ENCODE data around the gene CIBAR2.

CIBAR2 gene

DNA sequence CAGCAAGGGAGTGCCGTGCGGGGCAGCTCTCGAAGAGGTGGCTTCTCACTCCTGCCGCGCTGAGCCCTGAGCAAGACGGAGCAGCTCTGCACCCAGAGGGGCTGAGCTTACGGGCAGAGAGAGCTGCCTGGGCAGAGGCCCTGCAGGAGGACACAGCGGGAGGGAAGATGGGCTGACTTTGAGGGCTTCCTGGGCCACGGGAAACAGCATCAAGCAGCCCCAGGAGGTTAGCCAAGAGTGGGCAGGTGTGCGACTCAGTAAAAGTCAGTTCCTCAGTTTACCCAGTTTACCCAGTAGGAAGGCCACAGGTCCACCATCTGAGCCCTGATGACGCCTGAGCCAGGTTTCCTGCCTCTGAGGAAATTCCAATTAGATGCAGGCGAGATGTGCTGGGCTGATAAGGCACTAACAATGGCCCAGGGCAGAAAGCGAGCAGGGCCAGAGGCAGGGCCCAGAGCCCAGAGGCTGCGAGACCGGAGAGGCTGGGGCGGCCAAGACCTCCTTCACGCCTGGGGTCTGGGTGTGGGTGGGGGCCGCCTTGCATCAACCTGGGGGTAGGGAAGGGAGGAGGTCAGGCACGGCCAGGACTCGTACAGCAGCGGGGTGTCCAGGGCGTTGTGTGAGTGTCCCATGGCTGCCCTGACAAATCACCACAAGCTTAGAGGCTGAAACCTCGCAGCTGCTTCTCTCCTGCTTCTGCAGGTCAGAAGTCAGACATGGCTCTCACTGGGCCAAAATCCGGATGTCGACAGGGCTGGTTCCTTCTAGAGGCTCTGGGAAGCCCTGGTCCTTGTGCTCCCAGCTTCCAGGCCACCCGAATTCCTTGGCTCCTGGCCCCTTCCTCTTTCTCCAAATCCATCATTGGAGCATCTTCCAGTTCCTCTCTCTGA, 32.0 kb upstream of the CIBAR2 start:
- DNase-seq (ENCODE audit: insufficient read length, low spot score) (no peak), FAIRE-seq (no peak)
- TF ChIP-seq, protein P1, sequence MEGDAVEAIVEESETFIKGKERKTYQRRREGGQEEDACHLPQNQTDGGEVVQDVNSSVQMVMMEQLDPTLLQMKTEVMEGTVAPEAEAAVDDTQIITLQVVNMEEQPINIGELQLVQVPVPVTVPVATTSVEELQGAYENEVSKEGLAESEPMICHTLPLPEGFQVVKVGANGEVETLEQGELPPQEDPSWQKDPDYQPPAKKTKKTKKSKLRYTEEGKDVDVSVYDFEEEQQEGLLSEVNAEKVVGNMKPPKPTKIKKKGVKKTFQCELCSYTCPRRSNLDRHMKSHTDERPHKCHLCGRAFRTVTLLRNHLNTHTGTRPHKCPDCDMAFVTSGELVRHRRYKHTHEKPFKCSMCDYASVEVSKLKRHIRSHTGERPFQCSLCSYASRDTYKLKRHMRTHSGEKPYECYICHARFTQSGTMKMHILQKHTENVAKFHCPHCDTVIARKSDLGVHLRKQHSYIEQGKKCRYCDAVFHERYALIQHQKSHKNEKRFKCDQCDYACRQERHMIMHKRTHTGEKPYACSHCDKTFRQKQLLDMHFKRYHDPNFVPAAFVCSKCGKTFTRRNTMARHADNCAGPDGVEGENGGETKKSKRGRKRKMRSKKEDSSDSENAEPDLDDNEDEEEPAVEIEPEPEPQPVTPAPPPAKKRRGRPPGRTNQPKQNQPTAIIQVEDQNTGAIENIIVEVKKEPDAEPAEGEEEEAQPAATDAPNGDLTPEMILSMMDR (IDR thresholded peaks at IDR 0.05; ENCODE audit: insufficient read depth, missing control alignments), result no peak

DNA sequence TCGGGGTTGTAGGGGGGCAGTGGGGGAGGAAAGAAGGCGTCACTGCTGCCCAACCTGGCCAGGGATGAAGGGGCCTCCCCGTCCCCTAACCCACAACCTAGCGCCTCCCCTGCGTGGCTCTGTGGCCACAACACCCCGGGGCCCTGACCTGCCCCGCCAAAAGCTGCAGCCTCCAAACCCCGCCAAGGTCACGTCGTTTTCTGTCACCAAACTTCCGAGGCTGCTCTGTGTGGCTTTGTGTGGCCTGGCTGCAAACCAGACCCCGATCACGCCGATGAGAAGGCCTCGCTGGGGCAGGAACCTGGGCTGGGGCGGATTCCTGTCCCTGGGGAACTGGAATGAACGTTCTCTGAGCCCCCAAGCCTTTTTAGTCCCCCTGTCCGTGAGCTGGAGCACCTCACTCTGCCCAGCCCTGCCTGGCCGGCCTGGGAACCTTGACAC, 30.5 kb upstream of the CIBAR2 start:
- TF ChIP-seq, protein P1 (IDR thresholded peaks at IDR 0.05; ENCODE audit: insufficient read depth, missing control alignments), result no peak
- FAIRE-seq (no peak), DNase-seq (ENCODE audit: insufficient read length, low spot score) (no peak)

DNA sequence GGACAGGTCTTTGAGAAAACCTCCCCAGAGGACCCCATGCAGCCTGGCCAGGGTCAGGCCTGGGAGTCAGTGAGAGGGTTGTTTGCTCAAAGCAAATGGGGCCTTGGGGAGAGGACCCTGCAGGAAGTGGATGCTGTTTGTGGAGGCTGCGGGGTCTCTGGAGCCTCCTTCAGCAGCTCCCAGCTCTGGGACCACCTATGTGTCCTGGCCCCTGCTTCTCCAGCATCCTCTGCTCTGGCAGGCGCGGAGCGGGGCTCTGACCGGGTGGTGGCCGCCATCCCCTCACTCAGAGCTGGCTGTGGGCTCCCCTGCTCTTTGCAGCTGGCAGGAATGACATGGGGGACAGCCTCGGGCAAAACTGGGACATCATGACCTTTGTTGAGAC, 29.8 kb upstream of the CIBAR2 start:
- TF ChIP-seq, protein P1 (IDR thresholded peaks at IDR 0.05; ENCODE audit: insufficient read depth, missing control alignments), result no peak
- no peak for FAIRE-seq
- no peak for DNase-seq (ENCODE audit: insufficient read length, low spot score)

GRCh38 chr16:85141491-85142128, 29.3 kb upstream of the CIBAR2 start:
- DNase-seq (ENCODE audit: insufficient read length, low spot score), result no peak
- TF ChIP-seq, protein P1 (IDR thresholded peaks at IDR 0.05; ENCODE audit: insufficient read depth, missing control alignments), result no peak
- FAIRE-seq, result no peak

- TF ChIP-seq, protein P1 (IDR thresholded peaks at IDR 0.05; ENCODE audit: insufficient read depth, missing control alignments), result no peak
- FAIRE-seq (no peak), DNase-seq (ENCODE audit: insufficient read length, low spot score) (no peak)
Observed at GRCh38 chr16:85140455-85141012, 28.3 kb upstream of the CIBAR2 start.

DNA sequence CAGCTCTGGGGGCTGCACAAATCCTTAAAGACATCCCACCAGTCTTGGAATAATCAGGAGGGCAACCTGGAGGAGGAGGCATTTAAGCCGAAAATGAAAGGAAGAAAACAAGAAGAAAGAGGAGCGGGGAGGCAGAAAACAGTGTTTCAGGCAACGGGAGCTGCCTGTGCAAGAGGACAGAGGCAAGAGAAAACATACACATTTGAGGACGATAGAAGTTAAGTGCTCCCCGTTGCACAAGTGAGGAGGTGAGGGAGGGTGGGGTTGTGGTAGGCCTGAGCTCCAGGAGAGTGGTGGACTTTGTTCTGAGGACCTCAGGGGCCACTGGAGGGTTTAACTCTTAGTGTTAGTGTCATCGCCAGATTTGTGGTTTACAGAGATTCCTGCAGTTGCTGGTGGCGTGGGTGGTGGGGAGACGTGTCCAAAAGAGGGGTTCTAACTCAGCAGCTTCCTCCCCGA, 27.6 kb upstream of the CIBAR2 start:
- TF ChIP-seq, protein P1 (IDR thresholded peaks at IDR 0.05; ENCODE audit: insufficient read depth, missing control alignments), result no peak
- DNase-seq (ENCODE audit: insufficient read length, low spot score) (no peak), FAIRE-seq (no peak)

Data from D721Med (cell line).